Stimulated activated CD8-positive, alpha-beta memory T cell treated with anti-CD3 and anti-CD28 coated beads, Interleukin-15, amount 100 ng/mL, for 48 hours (primary cell): ENCODE results near the gene ZNF565.
"Not testable (repeated sequence)": the region's sequence is repeated elsewhere in the genome, so short reads cannot be mapped to it uniquely, and the experiment has no call there.

ENCODE experiments used
- DNase-seq, 2 donors: peaks; one replicate each; pipeline ENCODE4 v3.0.0-alpha.2; 2020; ENCODE audit warnings: low read depth in 2 of 2

The ZNF565 gene

DNA sequence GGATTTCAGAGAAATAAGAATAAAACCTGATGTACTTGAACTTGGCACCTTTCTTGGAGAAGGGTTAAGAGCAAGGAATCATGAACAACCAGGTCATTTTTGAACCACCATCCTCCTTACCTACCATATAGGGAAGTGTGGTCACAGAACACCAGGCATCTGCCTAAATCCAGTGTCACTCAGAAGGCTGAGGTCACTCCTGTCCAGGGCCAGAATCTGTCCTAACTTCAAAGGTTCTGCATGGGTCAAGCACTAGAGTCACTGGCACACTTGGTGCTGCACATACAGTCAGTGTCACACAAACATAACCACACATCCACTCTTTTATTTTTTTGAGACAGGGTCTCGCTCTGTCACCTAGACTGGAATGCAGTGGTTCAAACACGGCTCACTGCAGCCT is 1.6 kb downstream of the ZNF565 start:
- DNase-seq = no peak

DNA sequence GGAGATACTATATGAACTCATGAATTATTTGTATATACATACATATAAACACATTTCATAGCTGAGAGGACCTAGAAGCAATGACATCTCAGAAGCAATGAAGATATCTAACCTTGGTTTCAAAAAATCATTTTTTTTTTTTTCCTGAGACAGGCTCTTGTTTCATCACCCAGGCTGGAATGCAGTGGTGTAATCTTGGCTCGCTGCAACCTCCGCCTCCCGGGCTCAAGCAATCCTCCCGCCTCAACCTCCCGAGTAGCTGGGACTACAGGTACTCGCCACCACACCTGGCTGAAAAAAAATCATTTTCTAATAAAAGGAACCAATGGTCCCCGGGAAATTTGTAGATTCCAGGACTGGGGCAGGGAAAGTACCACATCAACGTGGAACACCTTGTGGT is 4.0 kb downstream of the ZNF565 start:
- no peak for DNase-seq

DNA sequence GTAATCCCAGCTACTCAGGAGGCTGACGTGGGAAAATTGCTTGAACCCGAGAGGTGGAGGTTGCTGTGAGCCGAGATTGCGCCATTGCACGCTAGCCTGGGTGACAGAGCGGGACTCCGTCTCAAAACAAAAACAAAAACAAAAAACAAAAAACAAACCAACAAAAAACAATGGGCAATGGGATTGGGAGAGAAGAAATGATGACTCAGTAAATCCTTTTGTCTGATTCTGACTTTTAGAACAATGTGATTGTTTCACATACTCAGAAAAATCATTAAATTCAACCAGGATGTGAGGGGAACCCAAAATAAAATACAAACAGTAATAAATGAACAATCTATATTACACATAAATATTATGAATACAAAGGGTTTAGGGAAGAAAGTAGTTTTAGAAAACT is 5.1 kb downstream of the ZNF565 start:
- no peak for DNase-seq

DNA sequence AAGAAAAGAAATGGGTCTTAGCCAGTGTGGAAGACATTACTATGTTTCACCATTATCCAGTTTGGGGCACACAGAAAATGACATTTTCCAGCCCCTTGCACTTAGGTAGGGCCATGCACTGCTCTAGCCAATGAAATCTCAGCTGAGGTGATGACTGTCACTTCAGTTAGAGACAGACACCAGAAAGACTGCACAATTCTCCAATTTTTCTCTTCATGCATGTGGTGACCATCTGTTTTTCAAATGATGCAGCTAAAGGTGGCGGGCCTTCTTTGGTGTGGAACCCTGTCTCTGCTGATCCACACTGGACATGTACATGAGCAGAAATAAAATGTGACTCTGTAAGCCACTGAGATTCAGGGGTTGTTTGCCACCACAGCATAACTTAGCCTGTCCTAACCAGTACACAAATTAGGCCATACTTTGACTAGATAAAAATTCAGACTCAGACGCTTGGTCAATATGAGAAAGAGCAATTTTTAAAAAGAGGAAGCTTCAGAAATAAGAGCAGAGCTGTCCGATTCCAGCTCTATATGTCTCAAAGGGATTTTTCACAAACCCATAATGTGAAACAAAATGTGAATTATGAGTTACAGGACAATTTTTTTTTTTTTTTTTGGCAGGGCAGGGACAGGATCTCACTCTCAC is 6.7 kb downstream of the ZNF565 start:
- no peak for DNase-seq

DNA sequence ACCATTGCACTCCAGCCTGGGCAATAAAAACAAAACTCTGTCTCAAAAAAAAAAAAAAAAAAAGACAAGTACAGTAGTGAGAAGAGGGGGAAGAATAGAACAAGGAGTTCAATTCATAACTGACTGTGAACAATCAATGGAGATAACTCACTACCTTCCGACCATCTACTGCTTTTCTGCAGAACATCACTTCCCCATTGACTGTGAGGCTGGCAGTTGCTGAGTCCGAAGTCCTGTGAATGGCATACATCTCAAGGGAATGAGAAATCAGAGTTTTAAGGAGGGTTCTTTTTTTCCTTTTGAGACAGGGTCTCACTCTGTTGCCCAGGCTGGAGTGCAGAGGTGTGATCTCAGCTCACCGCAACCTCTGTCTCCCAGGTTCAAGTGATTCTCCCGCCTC is 11.2 kb downstream of the ZNF565 start:
- no peak for DNase-seq

DNA sequence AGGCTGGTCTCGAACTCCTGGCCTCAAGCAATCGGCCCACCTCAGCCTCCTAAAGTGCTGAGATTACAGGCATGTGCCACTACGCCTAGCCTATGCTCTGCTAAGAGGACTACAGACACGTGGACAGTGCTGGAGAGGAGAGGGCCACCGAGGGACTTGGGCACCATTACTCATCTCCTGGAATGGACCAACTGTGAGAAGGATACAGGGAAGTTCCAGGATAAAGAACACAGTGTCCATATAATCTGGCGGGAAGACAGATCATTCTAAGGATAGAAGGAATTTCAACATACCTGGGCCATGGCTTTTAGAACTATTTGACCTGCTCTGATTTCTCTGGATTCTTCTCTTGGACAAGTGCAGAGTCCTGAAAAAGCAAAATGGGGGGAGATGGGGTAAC is 12.8 kb downstream of the ZNF565 start:
- DNase-seq = no peak

DNA sequence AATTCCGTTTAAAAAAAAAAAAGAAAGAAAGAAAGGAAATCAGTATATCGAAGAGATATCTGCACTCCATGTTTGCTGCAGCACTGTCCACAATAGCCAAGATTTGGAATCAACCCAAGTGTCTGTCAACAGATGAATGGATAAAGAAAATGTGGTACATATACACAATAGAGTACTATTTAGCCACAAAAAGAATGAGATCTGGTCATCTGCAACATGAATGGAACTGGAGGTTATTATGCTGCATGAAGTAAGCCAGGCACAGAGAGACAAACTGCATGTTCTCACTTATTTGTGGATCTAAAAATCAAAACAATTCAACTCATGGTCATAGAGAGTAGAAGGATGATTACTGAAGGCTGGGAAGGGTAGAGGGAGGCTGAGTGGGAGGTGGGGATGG is 16.3 kb downstream of the ZNF565 start:
- DNase-seq = no peak

DNA sequence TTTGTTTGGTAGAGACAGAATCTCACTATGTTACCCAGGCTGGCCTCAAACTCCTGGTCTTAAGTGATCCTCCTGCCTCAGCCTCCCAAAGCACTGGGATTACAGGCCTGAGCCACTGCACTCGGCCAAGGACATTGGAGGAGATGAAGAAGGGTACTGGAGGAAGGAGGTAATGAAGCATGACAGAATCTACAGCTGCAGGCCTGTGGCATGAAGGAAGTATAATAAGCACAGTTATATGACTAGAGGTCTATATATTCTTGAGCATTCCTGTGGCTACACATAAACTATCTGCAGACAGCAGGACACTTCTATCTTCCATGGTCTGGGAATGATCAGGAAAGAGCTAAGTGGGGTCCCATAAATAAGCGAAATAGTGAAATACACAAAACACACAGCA is 18.2 kb downstream of the ZNF565 start:
- no peak for DNase-seq

DNA sequence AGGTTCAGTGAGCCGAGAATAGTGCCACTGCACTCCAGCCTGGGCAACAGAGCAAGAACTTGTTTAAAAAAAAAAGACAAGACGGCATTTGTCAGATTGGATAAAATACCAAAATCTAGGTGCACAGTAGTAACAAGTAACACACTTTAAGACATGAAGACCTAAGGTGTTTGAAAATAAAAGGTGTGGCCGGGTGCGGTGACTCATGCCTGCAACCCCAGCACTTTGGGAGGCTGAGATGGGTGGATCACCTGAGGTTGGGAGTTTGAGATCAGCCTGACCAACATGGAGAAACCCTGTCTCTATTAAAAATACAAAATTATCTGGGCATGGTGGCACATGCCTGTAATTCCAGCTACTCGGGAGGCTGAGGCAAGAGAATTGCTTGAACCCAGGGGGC is 27.7 kb downstream of the ZNF565 start:
- DNase-seq = not testable (repeated sequence)

DNA sequence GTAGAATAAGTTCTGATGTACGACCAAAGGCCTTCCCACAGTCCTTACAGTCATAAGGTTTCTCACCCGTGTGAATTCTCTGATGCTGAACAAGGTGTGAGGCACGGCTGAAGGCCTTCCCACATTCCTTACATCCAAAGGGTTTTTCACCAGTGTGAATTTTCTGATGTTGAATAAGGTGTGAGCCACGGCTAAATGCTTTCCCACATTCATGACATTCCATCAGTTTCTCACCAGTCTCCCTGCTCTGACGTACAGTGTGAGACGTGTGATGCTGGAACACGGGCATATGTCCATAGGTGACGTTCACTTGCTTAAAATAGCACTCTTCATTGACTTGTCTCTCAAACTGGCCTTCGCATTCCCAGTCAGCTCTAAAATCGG is 31.2 kb downstream of the ZNF565 start:
- DNase-seq = no peak

DNA sequence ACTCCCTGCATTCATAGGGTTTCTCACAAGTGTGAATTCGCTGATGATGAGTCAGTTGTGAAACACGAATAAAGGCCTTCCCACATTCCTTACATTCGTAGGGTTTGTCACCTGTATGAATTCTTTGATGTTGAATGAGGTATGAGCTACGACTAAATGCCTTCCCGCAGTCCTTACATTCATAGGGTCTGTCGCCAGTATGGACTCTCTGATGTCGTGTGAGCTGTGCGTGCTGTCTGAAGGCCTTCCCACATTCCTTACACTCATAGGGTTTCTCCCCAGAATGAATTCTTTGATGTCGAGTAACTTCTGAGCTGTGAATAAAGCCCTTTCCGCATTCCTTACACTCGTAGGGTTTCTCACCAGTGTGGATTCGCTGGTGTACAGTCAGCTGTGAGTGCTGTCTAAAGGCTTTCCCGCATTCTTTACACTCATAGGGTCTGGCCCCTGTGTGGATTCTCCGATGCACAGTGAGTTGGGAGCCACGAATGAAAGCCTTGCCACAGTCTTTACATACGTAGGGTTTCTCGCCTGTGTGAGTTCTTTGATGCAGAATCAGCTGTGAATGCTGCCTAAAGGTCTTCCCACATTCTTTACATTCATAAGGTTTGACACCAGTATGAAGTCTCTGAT is 31.7 kb downstream of the ZNF565 start:
- no peak for DNase-seq

DNA sequence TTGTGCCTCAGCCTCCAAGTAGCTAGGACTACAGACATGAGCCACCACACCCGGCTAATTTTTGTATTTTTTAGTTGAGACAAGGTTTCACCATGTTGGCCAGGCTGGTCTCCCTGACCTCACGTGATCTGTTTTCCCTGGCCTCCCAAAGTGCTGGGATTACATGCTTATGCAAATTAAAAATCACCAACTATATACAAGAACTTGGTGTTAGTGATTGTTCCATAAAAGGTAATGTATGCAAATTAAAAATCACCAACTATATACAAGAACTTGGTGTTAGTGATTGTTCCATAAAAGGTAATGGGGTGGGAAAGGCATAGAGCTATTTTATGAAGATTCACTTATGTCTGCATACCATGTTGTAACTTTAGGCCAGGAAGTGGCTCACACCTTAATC is 35.4 kb downstream of the ZNF565 start:
- not testable (repeated sequence) for DNase-seq

DNA sequence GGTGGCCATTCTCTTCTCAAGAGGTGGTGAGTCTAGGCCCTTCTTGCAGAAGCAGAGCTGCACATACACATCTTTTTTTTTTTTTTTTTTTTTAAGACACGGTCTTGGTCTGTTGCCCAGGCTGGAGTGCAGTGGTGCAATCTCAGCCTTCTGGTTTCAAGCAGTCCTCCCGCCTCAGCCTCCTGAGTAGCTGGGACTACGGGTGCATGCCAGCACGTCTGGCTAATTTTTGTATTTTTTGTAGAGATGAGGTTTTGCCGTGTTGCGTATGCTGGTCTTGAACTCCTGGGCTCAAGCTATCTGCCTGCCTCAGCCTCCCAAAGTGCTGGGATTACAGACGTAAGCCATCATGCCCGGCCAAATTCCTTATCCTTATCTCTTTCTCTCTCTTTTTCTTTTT is 40.6 kb downstream of the ZNF565 start:
- DNase-seq = not testable (repeated sequence)

DNA sequence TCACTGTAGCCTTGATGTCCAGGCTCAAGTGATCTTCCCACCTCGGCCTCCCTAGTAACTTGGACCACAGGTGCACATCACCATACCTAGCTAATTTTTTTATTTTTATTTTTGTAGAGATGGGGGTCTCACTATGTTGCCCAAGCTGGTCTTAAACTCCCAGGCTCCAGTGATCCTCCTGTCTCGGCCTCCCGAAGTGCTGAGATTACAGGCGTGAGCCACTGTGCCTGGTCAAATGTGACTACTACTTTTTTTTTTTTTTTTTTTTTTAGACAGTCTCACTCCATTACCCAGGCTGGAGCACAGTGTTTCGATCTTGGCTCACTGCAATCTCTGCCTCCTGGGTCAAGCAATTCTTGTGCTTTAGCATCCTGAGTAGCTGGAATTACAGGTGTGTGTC is 41.6 kb downstream of the ZNF565 start:
- DNase-seq = no peak

DNA sequence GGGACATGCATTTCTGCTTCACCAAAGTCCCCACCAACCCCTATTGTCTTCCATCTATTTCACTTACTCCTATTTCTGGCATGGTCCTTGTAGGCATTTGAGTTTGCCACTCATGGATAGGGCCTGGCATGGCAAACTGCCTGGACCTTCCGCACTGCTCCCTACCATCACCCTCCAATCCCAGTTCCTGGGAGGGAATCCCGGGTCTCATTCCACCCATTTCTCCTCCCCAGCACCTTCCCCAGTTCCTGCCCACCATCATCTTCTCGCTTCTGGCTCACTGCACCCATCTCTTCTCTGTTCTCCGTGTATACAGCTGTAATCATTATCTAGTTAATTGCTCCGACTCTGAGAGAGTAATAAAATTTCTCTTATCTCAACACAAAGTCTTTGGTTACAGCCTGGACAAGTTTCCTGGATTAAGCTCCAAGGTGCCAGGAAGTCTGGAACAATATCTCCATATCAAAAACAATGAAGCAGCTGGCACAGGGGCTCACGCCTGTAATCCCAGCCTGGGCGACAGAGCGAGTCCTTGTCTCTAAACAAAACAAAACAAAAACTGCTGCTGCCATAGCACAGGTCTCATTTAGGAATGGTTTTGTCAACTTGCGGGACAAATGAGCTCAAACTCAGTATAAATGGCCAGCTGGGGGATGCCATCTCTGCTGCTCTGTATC is 45.2 kb downstream of the ZNF565 start:
- DNase-seq = no peak

DNA sequence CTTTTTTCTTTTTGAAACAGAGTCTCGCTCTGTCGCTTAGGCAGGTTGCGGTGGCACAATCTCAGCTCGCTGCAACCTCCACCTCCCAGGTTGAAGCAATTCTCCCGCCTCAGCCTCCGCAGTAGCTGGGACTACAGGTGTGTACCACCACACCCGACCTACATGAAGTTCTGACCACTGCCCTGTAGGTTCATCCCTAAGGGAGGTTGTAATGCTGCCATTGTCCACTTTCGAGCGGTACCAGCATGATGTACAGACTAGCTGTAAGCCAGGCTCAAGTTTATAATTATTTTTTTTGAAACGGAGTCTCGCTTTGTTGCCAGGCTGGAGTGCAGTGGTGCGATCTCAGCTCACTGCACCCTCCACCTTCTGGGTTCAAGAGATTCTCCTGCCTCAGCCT is 50.7 kb downstream of the ZNF565 start:
- no peak for DNase-seq

DNA sequence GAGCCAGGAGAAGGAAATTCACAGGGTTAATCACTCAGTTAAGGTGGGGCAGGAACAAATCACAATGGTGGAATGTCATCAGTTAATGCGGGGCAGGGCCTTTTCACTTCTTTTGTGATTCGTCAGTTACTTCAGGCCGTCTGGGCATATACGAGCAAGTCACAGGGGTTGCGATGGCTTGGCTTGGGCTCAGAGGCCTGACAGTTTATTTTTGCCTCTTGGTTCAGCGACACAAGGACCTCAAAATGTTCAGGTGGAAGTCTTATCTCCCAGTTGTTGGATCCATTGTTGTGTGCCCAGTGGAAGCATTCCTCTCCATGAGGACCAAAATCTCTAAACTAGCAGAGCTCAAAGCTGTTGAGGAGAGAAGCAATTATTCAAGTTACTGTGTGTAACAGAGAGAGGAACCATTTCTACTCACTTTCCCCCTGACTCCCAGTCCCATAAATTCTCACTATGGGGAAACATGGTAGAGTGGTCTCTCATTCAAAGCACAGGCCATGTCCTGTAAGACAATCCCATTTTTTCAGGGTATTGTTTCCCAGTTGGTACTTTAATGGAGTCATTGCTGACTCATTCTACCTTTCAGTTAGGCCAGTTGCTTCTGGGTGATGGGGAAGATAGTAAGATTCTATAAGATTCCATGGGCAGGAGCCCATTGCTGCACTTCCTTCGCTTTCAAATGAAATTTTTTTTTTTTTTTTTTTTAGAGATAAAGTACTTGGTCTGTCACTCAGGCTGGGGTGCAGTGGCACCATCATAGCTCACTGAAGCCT is 53.5 kb downstream of the ZNF565 start:
- DNase-seq = no peak

DNA sequence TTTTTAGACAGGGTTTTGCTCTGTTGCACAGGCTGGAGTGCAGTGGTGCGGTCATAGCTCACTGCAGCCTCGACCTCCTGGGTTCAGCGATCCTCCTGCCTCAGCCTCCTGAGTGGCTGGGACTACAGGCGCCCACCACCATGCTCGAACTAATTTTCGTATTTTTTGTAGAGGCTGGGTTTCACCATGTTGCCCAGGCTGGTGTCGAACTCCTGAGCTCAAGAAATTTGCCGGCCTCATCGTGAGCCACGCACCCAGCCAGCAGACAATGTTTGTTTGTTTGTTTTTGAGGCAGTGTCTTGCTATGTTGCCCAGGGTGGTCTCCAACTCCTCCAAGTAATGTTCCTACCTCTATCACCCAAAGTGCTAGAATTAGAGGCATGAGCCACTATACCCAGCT is 61.3 kb downstream of the ZNF565 start:
- no peak for DNase-seq

DNA sequence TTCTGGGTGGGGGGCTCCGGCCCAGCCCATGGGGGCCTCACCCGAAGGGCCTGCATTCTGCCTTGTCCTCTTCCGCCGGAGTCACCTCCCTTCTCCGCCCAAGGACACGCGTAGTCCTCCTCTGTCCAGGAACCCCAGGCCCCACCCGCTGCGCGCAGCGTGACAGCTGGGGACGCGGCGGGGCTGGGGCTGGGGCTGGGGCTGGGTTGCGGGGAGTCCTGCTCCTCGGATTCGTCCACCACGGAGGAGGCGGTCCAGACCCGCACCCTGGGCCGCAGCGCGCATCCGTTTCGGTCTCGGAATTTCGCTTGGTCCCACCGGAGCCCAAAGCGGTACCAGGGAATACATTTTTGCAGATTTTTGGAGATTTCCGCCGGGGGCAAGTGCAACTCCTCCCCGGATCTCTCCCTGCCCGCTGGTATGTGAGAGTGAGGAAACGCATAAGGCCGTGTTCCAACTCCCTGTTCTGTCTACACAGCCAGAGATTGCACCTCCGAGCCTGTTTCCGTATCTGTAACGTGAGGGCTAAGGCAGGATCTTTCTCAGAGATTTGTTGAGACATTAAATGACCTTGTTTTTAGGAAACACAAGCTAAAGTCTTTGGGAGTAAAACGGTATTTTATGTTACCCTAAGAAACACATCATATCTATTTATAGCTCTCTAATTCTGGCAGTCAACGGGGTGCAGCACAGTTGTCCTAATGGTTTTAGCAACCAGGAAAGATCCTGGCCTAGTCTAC is 61.9 kb downstream of the ZNF565 start, which contains the start of gene COX7A1:
COX7A1 (minus strand) TSS at position 96 of the 740 bp plus-strand sequence; CDS start at position 56, 40 bp downstream.
- no peak for DNase-seq

DNA sequence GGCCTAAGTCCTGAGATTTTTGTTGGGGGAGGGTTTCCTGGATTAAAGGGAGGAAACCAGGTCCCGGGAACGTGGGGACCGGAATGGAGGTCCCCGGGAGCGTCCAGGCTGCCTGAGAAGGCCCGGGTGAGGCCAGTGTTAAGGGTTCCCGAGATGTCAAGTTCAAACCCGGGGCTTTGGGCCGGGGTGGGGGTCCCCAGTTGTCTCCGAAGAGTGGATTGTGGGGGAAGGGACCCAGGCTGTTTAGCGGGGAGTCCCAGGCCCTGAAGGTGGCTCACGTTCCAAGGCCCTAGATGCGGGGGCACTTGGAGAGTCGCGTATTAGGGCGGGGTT is 62.5 kb downstream of the ZNF565 start:
- DNase-seq = no peak

DNA sequence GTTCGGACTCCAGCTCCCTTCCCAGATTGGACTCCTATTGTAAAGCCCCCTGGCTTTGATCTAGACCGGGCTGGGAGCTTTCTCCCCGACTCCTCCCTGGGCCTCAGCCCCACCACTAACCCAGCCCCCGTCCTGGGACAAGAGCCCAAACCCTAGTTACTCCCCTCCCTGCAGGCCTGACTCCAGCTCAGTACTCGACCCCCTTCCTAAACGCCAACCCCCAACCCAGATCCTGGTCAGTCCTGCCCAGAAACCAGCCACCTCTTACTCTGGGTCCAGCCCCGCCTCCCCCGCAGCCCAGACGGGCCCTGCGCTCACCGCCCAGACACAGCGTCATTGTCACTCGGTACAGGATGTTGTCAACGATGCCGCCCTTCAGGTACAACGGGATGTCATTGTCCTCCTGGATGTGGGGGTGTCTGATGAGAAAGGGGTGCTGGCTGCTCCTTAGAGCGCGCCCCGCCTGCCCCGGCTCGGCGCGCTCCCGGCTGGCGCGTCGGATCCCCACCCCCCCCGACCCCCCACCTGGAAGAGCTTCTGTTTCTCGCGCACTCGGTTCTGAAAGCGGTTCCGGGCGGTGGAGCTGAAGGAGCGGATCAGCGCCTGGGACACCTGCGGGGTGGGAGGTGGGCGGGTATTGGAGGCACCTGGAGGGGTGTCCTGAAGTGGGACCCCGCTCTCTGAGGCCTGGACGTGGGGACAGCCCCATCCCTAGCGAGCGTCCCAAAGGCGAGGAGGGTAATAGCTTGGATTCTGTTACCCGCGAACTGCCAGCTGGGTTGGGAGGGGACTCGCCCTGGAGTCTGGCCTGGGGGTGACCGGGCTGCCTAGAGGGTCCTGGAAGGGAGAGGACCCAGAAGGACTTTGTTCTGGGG is 63.1 kb downstream of the ZNF565 start:
- DNase-seq = no peak
